Keratinocyte (primary cell): ENCODE measurements around the gene SCFD2.

Source experiments
- EZH2 ChIP-seq: IDR thresholded peaks from one replicate; pipeline ENCODE4 v1.6.1; 2012; ENCODE audit warnings: inconsistent platforms, mild to moderate bottlenecking, low read length, moderate library complexity
- TF ChIP-seq, protein P1 (sequence below), 3 experiments: IDR thresholded peaks in 1 of 3; conservative IDR thresholded peaks in 1 of 3; optimal IDR thresholded peaks in 1 of 3; 2 replicates in 2 of 3; 3 replicates in 1 of 3; pipeline versions ENCODE3 to v1.5.1; 2011; ENCODE audit warnings: low read length in 3 of 3, mild to moderate bottlenecking in 3 of 3, moderate library complexity in 2 of 3, control low read depth in 1 of 3, inconsistent platforms in 1 of 3; ENCODE audit not compliant: insufficient read depth in 2 of 3; ENCODE audit errors: extremely low read depth in 1 of 3

DNA sequence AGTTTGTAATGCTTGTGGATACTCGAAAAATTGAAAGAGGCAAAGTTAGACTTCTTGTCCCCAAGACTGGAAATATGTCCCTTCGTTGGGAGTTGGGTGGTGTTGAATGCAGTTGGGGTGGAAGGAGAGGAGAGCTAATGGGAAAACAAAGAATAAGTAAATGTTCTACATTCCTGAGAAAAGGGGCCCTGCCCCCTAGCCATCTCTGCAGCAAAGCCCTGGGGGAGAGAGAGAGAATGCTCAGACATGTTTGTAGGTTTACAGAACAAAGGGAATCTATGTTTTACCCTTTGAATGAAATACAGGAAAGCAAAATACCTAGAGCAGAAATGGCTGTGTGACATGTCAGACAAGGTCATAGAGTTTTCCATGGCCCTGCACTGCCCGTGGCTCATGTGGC is 415.6 kb downstream of the SCFD2 start:
- TF ChIP-seq, protein P1, sequence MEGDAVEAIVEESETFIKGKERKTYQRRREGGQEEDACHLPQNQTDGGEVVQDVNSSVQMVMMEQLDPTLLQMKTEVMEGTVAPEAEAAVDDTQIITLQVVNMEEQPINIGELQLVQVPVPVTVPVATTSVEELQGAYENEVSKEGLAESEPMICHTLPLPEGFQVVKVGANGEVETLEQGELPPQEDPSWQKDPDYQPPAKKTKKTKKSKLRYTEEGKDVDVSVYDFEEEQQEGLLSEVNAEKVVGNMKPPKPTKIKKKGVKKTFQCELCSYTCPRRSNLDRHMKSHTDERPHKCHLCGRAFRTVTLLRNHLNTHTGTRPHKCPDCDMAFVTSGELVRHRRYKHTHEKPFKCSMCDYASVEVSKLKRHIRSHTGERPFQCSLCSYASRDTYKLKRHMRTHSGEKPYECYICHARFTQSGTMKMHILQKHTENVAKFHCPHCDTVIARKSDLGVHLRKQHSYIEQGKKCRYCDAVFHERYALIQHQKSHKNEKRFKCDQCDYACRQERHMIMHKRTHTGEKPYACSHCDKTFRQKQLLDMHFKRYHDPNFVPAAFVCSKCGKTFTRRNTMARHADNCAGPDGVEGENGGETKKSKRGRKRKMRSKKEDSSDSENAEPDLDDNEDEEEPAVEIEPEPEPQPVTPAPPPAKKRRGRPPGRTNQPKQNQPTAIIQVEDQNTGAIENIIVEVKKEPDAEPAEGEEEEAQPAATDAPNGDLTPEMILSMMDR (optimal IDR thresholded peaks at IDR 0.05 in 1 of 3, IDR thresholded peaks at IDR 0.05 in 1 of 3, conservative IDR thresholded peaks at IDR 0.05 in 1 of 3; ENCODE audit: extremely low read depth in 1 of 3, insufficient read depth in 2 of 3, low read length in 3 of 3) = no peak
- no peak for TF ChIP-seq EZH2
